Right lobe of liver (tissue), 6 donors: Measurements from ENCODE around the gene MED27. TPM values are rescaled to one million over a fixed set of nuclear protein-coding genes. Genes with fewer than 3 reads are reported as not detected.

Experiments used
- ATAC-seq, 4 donors: fragments of 200-7000 bp; cut with Tn5 transposase; one replicate each; pipeline ENCODE4 v1.9.1; 2020; ENCODE audit warnings: mild to moderate bottlenecking in 4 of 4, moderate library complexity in 4 of 4
- DNase-seq, 3 donors: peaks; one replicate each; pipeline ENCODE4 v3.0.0-alpha.2; 2020
- H3K27ac ChIP-seq, 3 donors: fragments of 200-600 bp; one replicate each; pipeline ENCODE4 v1.8.0; 2022
- H3K27me3 ChIP-seq, 2 donors: fragments of 200-600 bp; one replicate each; pipeline ENCODE4 v1.8.0; 2022
- H3K36me3 ChIP-seq, 4 donors: fragments of 200-600 bp; sonication (generic) in 1 of 4; one replicate each; pipeline versions ENCODE4 v1.5.1 to v1.8.0; 2017 to 2022; ENCODE audit warnings: control low read depth in 1 of 4
- H3K4me1 ChIP-seq, 4 donors: fragments of 200-600 bp; sonication (generic) in 1 of 4; one replicate each; pipeline versions ENCODE4 v1.5.1 to v1.8.0; 2017 to 2022; ENCODE audit warnings: control low read depth in 1 of 4
- H3K4me3 ChIP-seq, 3 donors: fragments of 200-600 bp; one replicate each; pipeline ENCODE4 v1.8.0; 2022
- H3K9me3 ChIP-seq, 4 donors: fragments of 200-600 bp; sonication (generic) in 1 of 4; one replicate each; pipeline versions ENCODE4 v1.5.1 to v1.8.0; 2017 to 2022; ENCODE audit warnings: control low read depth in 1 of 4
- CTCF ChIP-seq, 4 donors: fragments of 200-600 bp in 3 of 4; fragments of 450-650 bp in 1 of 4; IDR thresholded peaks; one replicate each; pipeline versions ENCODE4 v1.5.1 to v1.8.0; 2016 to 2022; ENCODE audit warnings: antibody characterized with exemption in 4 of 4, mild to moderate bottlenecking in 2 of 4
- POLR2A ChIP-seq: fragments of 450-650 bp; IDR thresholded peaks from one replicate; pipeline ENCODE4 v1.6.1; 2017; ENCODE audit warnings: antibody characterized with exemption, mild to moderate bottlenecking
- WGBS: methylation state at CpG from one replicate; pipeline ENCODE4 v1.1.6; 2018; ENCODE audit warnings: low coverage, low lambda C conversion rate; ENCODE audit not compliant: insufficient coverage; ENCODE audit errors: missing lambda C conversion rate; 5-methylcytosine and 5-hydroxymethylcytosine counted together
- intact Hi-C, 2 donors: fragments of 100-400 bp; cut with DNase I; formaldehyde crosslinking; loops; one replicate each; pipeline versions ENCODE4 v1.11.2 to v1.14.1; 2022
- total RNA-seq, 6 experiments: library from RNA; depleted of rRNA in 2 of 6; stranded (reverse); fragments of >200 nt in 2 of 6; fragmentation: NEBNext Ultra II Directional in 3 of 6; extraction: Animal tissue kit (Norgen Biotek cat#: 25700) in 3 of 6; gene quantifications; one replicate each; pipeline versions ENCODE4 v1.1.0 to v1.2.4, GENCODE V29; 2016 to 2023
- donor health status: DM: no; HTN: yes; CAD: no.
- donor health status: DM: no; HTN: no; CAD: no.
- donor health status: DM: no; HTN: no; CAD: no.
- donor health status: DM: no; HTN: yes; CAD: no.
- donor health status: DM: no; HTN: yes; CAD: no.

MED27 gene
- total RNA-seq, 6 experiments from 2014 or later = 4.6 to 7.3 (median 6.1) TPM

- H3K36me3 ChIP-seq = no peaks in the 10 kb centered on the region
- H3K4me3 ChIP-seq = no peak overlapping the region
- 40% methylated on average over 1 of the region's 20 CpGs for WGBS
- DNase-seq (no peak), ATAC-seq (no peak)
- no peaks in the 10 kb centered on the region for H3K27me3 ChIP-seq
- no peak for TF ChIP-seq CTCF (IDR thresholded peaks at IDR 0.05)
- no peak for TF ChIP-seq POLR2A
- H3K27ac ChIP-seq = no peak overlapping the region
- H3K4me1 ChIP-seq = no peaks in the 10 kb centered on the region
- no peaks in the 10 kb centered on the region for H3K9me3 ChIP-seq
- intact Hi-C loops = no loop called here
These were observed 255.5 kb downstream of the MED27 start for GRCh38 chr9:131824155-131824594.

GRCh38 chr9:131823701-131824146 lies 255.9 kb downstream of the MED27 start:
- Histone ChIP-seq H3K27me3 (no peaks in the 10 kb centered on the region), H3K27ac (no peak overlapping the region), H3K36me3 (no peaks in the 10 kb centered on the region), H3K4me3 (no peak overlapping the region), H3K4me1 (no peaks in the 10 kb centered on the region), H3K9me3 (no peaks in the 10 kb centered on the region)
- intact Hi-C loops = no loop called here
- TF ChIP-seq CTCF (IDR thresholded peaks at IDR 0.05) = no peak
- no peak for TF ChIP-seq POLR2A
- ATAC-seq (no peak), DNase-seq (no peak)
- WGBS = 60% methylated on average over 11 of the region's 35 CpGs

GRCh38 chr9:131818089-131818488 lies 261.6 kb downstream of the MED27 start:
- Histone ChIP-seq H3K27me3 (no peaks in the 10 kb centered on the region), H3K4me1 (no peaks in the 10 kb centered on the region), H3K4me3 (no peak overlapping the region), H3K36me3 (no peaks in the 10 kb centered on the region), H3K9me3 (no peaks in the 10 kb centered on the region), H3K27ac (no peak overlapping the region)
- intact Hi-C loops = no loop called here
- ATAC-seq (no peak), DNase-seq (no peak)
- WGBS = 51% methylated on average over 5 of the region's 7 CpGs
- no peak for TF ChIP-seq POLR2A
- TF ChIP-seq CTCF (IDR thresholded peaks at IDR 0.05) = no peak

- intact Hi-C loops = no loop called here
- TF ChIP-seq POLR2A = no peak
- no peak for TF ChIP-seq CTCF (IDR thresholded peaks at IDR 0.05)
- H3K27ac ChIP-seq = no peak overlapping the region
- H3K9me3 ChIP-seq = no peaks in the 10 kb centered on the region
- ATAC-seq (no peak), DNase-seq (no peak)
- no peak overlapping the region for H3K4me3 ChIP-seq
- WGBS = 47% methylated on average over 9 of the region's 9 CpGs
- no peaks in the 10 kb centered on the region for H3K4me1 ChIP-seq
- no peaks in the 10 kb centered on the region for H3K27me3 ChIP-seq
- H3K36me3 ChIP-seq = no peaks in the 10 kb centered on the region
These were observed 262.0 kb downstream of the MED27 start for GRCh38 chr9:131817627-131818026.

GRCh38 chr9:131817073-131817472 lies 262.6 kb downstream of the MED27 start:
- no peaks in the 10 kb centered on the region for H3K9me3 ChIP-seq
- no peaks in the 10 kb centered on the region for H3K27me3 ChIP-seq
- ATAC-seq (no peak), DNase-seq (no peak)
- H3K4me1 ChIP-seq = no peaks in the 10 kb centered on the region
- intact Hi-C loops = no loop called here
- no peak for TF ChIP-seq CTCF (IDR thresholded peaks at IDR 0.05)
- no peak for TF ChIP-seq POLR2A
- no peak overlapping the region for H3K4me3 ChIP-seq
- H3K27ac ChIP-seq = no peak overlapping the region
- WGBS = 72% methylated on average over 2 of the region's 4 CpGs
- H3K36me3 ChIP-seq = no peaks in the 10 kb centered on the region
